CD4-positive, alpha-beta T cell treated with Interleukin-2 at 100 ng/mL for 4 hours (primary cell): Measurements from ENCODE around the gene SEMA5A.
"Not testable (repeated sequence)": the region's sequence is repeated elsewhere in the genome, so short reads cannot be mapped to it uniquely, and the experiment has no call there.

Experiments
- DNase-seq: peaks from one replicate; pipeline ENCODE4 v3.0.0-alpha.2; 2020; ENCODE audit warnings: low spot score

Gene SEMA5A

GRCh38 chr5:9358961-9359685, 186.8 kb downstream of the SEMA5A start:
- DNase-seq = no peak

- no peak for DNase-seq
Measured at GRCh38 chr5:9356351-9356825, 189.5 kb downstream of the SEMA5A start.

GRCh38 chr5:9354336-9355081, 191.4 kb downstream of the SEMA5A start:
- no peak for DNase-seq

GRCh38 chr5:9353048-9353447, 192.8 kb downstream of the SEMA5A start:
- DNase-seq = not testable (repeated sequence)

GRCh38 chr5:9351546-9351945, 194.3 kb downstream of the SEMA5A start:
- no peak for DNase-seq

- no peak for DNase-seq
Measured at GRCh38 chr5:9350301-9350797, 195.5 kb downstream of the SEMA5A start.

- DNase-seq = no peak
Measured at GRCh38 chr5:9348401-9348996, 197.4 kb downstream of the SEMA5A start.

- DNase-seq = no peak
Measured at GRCh38 chr5:9347541-9348295, 198.2 kb downstream of the SEMA5A start.

GRCh38 chr5:9347032-9347431, 198.8 kb downstream of the SEMA5A start:
- no peak for DNase-seq

- no peak for DNase-seq
Measured at GRCh38 chr5:9344751-9345240, 201.1 kb downstream of the SEMA5A start.

GRCh38 chr5:9343146-9343850, 202.6 kb downstream of the SEMA5A start:
- DNase-seq = no peak

- no peak for DNase-seq
Measured at GRCh38 chr5:9342161-9342787, 203.6 kb downstream of the SEMA5A start.

- no peak for DNase-seq
Measured at GRCh38 chr5:9340085-9340484, 205.8 kb downstream of the SEMA5A start.

- no peak for DNase-seq
Measured at GRCh38 chr5:9339206-9339818, 206.6 kb downstream of the SEMA5A start.

- DNase-seq = no peak
Measured at GRCh38 chr5:9338796-9339195, 207.1 kb downstream of the SEMA5A start.

GRCh38 chr5:9337928-9338595, 207.8 kb downstream of the SEMA5A start:
- no peak for DNase-seq

- no peak for DNase-seq
Measured at GRCh38 chr5:9335754-9336495, 209.9 kb downstream of the SEMA5A start.

GRCh38 chr5:9335269-9335668, 210.6 kb downstream of the SEMA5A start:
- no peak for DNase-seq

- no peak for DNase-seq
Measured at GRCh38 chr5:9332026-9332425, 213.8 kb downstream of the SEMA5A start.
